Eye (tissue), 1 donor: ENCODE data around the gene NELFCD.
"Not testable (repeated sequence)": the region's sequence is repeated elsewhere in the genome, so short reads cannot be mapped to it uniquely, and the experiment has no call there.

Experiments used
- DNase-seq: peaks from one replicate; pipeline ENCODE4 v3.0.0-alpha.2; 2015

NELFCD gene

DNA sequence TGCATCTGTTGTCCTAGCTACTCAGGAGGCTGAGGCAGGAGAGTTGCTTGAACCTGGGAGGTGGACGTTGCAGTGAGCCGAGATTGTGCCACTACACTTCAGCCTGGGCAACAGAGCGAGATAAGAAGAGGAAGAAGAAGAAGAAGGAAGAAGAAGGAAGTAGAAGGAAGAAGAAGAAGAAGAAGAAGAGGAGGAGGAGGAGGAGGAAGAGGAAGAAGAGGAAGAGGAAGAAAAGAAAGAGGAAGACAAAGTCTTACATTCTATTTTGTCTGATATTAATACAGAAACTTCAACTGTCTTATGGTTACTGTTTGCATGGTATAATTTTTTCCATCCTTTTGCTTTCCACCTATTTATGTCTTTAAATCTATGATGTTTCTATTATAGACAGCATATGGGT, 7.2 kb upstream of the NELFCD start:
- no peak for DNase-seq

DNA sequence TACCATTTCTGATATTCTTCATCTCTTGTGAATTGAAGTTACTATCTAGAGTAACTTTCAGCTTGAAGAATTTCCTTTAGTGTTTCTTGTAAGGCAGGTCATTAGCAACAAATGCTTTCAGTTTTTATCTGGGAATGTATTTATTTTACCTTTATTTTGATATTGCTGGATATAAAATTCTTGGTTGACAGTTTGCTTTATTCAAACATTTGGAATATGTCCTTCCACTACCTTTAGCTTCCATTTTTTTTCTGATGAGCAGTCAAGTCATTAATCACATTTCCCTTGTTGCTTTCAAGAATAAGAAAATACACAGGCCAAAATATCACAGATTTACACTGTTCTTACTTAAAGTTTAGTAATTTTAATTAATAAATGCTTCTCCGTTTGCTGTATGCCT, 5.7 kb upstream of the NELFCD start:
- DNase-seq: no peak

DNA sequence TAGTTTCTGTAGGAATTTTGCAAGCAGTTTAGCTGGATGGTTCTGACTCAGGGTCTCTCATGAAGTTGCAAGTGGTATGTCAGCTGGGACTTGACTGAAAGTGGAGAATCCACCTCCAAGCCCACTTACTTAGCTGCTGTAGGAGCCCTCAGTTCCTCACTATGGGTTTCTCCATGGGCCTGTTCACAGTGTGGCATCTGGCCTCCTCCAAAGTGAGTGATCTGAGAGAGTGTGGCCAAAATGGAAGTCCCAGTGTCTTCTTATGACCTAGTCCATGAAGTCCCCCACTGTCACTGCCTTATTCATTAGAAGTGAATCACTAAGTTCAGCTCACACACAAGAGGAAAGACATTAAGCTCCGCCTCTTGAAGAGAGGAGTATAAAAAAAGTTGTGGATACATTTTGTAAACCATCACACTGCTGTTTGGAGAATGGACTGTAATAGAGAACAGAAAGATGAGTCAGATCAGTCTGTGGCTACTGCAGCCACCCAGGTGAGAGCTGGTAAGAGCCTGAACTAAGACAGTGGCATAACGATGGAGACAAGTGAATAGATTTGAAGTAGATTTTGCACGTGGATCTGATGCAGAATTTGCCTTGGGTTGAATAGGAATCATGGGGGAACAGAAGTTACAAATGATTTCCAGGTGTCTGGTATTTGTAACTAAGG, 4.9 kb upstream of the NELFCD start:
- DNase-seq: no peak

DNA sequence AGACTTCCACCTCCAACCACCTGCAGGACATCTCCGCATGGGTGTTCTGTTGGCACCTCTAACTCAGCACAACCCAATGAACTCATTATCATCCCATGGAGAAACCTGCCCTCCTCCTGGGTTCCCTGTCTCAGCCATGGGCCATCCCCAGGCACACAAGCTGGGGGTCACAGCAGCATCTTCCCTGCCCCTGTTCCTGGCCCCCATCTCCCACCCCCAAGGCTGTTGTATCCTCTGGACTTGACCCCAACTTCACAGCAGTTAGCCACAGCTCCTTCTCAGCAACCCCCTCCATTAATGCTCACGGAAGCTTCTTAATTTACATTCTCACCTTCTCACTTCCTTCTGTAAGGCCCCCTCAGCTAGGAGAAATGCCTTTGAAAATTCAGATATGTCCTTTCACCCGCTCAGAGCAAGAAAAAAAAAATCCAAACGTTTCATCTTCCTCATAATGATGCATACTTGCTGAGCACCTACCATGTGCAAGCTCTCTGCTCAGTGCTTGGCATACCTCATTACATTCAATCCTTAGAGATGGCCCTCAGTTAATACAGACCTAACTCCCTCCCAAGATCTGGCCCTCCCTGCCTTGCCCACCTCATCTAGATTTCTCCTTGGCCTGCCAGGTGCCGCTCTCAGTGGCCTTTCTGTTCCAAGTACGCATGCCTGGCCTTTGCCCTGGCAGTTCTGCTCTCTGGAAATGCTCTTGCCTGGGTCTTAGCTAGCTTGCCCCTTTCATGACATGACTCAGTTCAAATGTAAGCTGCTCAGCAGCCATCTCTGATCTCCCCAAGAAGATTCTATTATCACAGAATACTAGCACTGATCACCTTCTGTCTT, 2.5 kb upstream of the NELFCD start:
- no peak for DNase-seq

DNA sequence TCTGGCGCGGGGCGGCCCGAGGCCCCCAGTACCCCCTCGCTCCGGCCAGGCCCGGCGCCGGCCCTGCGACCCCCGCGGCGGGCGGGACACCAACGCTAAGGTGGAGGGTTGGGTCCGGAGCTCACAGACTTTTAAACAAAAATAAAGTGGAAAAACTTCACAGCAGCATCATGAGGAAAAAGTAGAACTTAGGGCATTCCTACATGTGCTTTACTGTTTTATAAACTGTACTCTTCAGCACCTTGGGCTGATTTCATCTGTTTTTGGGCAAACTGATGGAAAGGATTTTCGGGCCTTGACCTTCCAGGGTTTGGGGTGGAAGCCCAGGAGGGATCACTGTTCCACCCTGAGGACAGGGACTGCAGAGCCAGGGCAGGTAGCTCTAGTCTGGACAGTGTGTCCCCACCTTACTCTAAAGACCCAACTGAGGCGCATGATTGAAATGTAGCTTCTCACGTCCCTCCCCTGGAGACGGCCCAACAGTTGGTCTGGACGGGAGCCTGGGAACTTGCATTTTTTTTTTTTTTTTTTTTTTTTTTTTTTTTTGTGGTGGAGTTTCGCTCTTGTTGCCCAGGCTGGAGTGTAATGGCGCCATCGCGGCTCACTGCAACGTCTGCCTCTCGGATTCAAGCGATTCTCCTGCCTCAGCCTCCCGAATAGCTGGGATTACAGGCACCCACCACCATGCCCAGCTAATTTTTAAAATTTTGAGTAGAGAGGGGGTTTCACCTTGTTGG, 740 bp downstream of the NELFCD start:
- peak; percentile 72 for DNase-seq

DNA sequence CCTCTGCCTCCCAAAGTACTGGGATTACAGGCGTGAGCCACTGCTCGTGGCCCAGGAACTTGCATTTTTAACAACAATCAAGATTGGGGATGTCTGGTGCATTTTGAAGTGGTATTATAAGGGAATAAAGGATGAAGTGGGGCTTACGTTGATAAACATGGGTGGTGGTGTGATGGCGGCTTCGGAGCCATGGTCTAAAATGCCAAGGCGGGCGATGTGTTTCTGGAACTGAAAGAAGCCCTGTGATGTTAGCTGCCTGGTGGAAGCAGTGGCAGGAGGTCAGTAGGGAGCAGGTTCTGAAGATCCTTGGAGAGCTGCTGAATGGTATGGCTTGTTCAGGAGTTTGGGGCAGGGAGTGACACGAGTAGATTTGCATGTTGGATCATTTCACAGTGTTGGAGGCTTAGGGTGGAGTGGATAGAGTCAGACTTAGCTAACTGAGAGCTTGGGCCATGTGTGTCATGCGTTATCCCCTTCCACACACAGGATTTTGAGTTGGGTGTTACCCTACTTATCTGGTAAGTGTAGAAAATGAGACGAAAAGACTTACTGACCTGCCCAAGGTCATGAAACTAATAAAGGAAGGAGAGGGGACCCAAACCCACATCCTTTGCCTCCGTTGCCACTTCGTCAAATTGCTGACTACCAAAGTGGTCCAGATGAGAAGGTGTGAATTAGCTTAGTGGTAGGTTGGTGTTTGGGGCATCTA, 1.5 kb downstream of the NELFCD start:
- no peak for DNase-seq

DNA sequence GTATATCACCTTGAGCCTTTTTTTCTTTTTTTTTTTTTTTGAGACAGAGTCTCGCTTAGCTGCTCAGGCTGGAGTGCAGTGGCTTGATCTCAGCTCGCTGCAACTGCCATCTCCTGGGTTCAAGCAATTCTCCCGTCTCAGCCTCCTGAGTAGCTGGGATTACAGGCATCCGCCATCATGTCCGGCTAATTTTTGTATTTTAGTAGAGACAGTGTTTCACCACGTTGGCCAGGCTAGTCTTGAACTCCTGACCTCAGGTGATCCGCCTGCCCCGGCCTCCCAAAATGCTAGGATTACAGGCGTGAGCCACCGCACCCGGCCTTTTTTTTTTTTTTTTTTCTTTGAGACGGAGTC, 2.0 kb downstream of the NELFCD start:
- not testable (repeated sequence) for DNase-seq

DNA sequence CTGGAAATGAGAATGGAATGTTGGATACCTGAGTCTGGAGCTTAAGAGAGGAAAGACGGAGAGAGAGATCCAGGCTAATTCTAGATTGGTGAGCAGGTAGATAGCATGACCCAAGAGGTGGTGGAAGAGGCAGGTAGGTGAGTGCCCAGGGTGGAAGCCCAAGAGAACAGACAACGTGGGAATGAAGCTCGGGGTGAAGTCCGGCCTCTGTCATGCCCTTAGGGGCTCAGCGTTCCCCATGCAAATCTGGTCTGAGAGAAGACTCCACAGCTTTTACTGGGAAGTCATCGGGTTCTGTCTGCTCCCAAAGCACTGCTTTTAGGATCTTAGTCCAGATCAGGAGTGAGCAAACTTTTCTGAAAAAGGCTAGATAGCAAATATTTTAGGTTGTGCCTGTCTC, 3.6 kb downstream of the NELFCD start:
- no peak for DNase-seq

DNA sequence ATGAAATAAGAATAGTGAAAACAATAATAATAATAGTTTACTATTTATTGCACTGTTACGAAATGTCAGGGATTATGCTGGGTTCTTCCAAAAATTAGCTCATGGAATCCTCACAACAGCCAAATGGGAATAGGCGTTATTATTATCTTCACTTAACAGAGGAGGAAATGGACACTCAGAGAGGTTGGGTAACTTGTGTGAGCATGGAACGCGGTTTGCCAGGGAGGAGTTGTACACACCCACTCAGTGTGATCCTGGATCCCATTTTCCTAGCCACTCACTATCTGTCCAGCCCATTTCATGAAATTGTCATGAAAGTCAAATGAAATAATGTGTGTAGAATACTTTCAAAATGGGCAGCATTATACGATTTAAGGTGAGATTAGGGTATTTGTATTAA, 4.6 kb downstream of the NELFCD start:
- DNase-seq: no peak

DNA sequence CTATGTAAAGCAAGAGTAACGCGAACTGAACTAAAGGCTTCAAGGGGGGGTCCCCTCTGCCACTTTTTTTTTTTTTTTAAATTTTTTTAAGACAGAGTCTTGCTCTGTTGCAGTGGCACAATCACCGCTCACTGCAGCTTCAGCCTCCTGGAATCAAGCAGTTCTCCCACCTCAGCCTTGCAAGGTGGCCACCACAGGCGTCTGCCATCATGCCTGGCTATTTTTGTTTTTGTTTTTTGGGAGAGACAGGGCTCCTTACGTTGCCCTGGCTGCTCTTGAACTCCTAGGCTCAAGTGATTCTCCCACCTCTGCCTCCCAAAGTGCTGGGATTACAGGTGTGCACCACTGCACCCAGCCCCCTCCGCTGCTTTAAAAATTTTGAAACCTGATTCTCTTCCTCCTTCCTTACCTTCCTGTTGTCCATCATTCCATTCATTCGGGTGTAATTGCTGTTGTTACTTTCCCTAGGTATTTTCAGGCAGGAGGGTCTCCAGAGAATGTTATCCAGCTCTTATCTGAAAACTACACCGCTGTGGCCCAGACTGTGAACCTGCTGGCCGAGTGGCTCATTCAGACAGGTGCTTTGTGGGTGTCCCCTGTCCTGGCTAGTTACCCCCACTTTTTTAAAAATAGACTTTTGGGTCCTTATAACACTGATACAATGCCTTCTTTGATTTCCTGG, 5.4 kb downstream of the NELFCD start:
- DNase-seq: no peak

DNA sequence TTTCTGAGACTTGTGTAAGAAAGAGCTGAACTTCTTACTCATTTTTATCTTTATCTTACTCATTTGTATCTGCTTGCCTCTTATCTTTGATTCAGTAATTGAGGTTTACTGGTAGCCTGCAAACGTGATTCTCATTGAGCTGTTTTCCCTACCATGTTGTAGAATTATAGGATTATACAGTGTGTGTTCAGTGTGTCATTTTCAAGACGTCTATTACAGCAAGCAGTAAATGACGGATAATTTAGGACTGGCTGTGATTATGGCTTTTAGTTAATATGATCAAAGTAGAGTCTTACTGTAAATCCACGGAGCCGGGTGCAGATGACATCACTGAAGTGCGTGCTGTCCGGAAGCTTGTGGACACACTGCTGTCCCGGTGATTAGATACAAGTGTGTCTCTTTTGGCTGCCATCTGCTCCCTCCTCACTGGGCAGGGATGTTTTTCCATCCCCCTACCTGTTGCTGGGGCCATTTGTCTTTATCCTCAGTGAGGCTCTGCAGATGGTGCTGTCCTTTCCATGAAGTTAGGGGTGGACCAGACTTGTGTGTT, 6.0 kb downstream of the NELFCD start:
- no peak for DNase-seq

DNA sequence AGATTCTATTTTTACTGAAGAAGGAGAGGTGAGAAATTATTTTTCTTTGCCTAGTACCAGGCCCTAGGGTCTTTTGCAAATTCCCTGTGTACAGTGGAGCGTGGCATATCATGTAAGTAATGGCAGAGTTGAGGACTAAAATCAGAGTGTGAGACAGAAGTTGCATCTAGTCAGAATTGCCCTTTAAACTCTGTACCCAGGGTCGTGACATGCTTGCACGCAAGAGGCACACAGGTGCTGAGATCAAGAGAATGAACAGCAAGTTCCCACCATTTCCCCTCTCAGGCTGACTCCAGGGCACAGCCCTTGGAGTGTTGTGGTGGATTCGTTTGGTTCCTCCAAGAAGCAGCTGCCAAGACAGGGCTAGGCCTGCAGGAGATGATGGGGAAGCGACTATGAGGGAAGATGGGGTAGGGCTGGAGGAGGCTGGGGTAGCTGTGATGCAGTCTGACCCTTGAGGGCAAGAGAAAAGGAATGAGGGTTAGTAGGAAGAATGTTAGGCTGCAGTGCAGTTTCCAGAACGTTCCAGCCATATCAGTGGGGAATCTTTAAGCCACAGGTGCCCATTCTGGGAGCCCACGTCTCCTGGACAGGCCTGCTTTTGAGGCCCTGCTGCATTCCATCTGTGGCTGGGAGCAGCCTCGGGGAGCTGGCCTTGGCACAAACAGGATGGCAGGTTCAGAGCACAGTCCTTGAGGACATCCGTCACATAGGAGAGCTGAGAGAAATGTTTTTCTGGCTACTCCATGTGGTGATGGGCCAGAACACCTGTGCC, 6.9 kb downstream of the NELFCD start:
- no peak for DNase-seq

DNA sequence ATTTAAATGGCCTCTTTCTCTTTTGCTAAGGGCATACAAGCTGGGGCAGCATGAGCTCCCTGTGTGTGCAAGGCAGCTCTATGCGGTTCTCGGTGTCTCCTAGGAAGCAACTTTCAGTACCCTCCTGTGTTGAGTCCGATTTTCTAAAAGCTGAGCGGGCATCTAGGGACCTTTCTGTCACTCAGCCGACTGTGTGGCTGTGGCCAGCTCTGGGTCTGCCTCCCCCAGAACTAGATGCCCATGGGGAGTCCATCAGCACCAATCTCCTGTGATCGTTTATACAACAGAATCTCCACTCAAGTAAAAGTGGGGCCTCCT, 7.5 kb downstream of the NELFCD start:
- DNase-seq: no peak

DNA sequence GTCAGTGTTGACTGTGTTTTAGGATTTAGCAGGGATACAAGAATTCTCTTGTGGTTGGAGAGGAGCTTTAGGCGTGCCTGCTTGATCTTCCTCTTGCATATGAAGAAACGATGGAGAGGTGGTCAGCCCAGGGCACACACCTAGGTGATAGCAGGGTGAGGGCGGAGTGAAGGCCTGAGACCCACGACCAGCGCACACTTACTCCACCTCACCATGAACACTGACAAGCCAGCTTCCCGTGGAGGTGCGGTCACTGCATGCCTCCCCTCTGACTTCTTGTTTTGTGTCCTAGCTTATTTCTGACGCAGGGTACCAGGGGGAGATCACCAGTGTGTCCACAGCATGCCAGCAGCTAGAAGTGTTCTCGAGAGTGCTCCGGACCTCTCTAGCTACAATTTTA, 8.1 kb downstream of the NELFCD start:
- no peak for DNase-seq

DNA sequence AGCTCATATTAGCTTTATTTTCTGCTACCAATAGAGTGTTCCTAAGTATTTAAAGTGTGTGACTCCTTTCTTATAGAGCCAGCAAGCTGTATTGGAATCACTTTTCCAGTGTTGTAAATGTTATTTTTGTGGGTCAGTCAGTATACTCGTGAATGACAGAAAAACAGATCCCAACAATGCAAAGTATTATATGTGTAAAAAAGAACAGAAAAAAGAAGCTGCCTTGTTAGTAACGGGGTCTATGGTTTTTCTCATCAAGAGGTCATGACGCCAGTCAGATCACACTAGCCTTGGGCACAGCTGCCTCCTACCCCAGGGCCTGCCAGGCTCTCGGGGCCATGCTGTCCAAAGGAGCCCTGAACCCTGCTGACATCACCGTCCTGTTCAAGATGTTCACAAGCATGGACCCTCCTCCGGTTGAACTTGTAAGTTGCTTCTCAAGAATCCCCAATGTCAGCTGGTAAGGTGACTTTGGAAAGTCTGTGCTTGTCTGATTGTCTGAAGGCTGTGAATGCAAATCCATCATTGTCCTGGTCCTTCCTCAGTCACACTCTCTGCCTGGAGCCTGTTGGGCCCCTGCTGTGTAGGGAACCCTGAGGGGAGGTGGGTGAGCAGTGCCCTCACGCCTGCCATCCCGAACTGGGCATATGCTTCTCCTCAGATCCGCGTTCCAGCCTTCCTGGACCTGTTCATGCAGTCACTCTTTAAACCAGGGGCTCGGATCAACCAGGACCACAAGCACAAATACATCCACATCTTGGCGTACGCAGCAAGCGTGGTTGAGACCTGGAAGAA, 9.8 kb downstream of the NELFCD start:
- DNase-seq: no peak

DNA sequence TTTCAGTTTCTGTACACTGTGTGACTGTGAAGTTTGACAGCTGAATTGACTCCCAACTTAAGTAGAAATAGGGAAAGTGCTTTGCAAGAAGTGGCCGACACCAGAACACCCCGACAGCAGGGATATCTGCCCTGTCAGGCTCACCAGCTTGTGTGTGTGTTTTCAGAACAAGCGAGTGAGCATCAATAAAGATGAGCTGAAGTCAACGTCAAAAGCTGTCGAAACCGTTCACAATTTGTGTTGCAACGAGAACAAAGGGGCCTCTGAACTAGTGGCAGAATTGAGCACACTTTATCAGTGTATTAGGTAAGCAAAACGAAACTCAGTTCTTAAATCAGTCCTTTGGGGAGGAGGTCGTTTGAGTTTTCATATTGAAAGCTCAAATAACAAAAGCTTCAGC, 10.7 kb downstream of the NELFCD start:
- no peak for DNase-seq

DNA sequence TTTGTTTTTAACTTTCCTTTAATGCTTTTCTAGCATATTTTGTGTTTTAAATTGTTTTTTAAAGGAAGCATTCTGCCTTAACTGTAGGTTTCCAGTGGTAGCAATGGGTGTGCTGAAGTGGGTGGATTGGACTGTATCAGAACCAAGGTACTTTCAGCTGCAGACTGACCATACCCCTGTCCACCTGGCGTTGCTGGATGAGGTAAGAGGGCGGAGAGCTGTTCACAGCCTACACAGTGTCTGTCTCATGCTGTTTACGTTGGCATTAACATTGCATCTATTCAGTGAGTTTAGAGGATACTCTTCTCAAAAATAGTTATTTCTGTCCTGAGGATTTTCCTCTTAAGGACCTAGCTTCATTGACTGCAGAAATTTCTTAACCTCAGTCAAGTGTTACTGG, 11.9 kb downstream of the NELFCD start:
- DNase-seq: no peak

DNA sequence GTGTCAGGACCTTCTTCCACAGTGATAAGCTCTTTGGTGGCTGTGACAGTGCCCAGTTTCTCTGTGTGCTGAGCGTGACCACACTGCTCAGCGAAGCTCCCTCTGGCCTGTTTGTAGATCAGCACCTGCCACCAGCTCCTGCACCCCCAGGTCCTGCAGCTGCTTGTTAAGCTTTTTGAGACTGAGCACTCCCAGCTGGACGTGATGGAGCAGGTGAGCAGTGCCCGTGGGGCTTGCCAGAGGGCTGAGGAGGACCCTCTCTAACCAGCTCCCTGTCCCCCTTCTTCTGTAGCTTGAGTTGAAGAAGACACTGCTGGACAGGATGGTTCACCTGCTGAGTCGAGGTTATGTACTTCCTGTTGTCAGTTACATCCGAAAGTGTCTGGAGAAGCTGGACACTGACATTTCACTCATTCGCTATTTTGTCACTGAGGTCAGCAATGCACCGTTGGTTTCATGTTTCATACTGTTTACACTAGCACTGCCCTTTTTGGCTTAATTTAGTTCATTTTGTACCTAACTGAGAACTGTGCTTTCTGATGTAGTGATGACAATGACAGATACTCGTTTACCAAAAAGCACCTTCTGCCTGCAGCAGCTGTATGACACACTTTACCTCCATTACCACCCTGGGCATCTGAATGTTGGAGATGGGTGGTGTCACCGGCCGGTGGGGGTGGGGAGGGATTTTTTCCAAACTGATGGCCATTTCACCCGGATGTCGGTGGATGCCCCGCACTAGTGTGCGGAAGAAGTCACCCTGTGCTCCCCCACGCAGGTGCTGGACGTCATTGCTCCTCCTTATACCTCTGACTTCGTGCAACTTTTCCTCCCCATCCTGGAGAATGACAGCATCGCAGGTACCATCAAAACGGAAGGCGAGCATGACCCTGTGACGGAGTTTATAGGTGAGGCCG, 12.5 kb downstream of the NELFCD start:
- DNase-seq: no peak

DNA sequence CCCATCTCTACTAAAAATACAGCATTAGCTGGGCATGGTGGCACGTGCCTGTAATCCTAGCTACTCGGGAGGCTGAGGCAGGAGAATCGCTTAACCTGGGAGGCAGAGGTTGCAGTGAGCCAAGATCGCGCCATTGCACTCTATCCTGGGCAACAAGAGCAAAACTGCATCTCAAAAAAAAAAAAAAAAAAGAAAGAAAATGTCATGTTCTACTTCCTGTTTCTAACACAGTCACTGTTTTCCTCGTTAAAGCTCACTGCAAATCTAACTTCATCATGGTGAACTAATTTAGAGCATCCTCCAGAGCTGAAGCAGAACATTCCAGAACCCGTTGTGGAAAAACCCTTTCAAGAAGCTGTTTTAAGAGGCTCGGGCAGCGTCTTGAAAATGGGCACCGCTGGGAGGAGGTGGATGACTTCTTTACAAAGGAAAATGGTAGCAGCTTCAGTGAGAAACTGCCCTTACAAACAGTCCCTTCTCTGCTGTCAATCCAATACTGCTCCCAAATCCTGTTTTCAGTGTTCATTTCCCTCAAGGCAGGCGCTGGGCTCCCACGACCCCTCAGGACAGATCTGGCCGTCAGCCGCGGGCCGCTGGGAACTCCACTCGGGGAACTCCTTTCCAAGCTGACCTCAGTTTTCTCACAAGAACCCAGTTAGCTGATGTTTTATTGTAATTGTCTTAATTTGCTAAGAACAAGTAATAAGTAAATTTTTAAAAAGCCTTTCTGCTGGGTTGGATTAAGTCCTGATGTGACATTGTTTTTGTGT, 13.5 kb downstream of the NELFCD start:
- DNase-seq: no peak
